BLaER1 treated with 17β-estradiol and CSF1 and Interleukin-3, amounts not matched to agents 10 nM and 100 nM (cell line): ENCODE data around the gene ZNF335.
"Not testable (repeated sequence)": the region's sequence is repeated elsewhere in the genome, so short reads cannot be mapped to it uniquely, and the experiment has no call there.

Experiments used
- H3K27ac ChIP-seq, 11 experiments: shearing (Covaris generic); formaldehyde crosslinking; 2 replicates each; pipeline ENCODE4 v1.8.1; 2022
- H3K27me3 ChIP-seq, 11 experiments: shearing (Covaris generic); formaldehyde crosslinking; 2 replicates each; pipeline ENCODE4 v1.8.1; 2022
- H3K36me3 ChIP-seq, 11 experiments: shearing (Covaris generic); formaldehyde crosslinking; 2 replicates each; pipeline ENCODE4 v1.8.1; 2022
- H3K4me1 ChIP-seq, 10 experiments: shearing (Covaris generic); formaldehyde crosslinking; 2 replicates each; pipeline ENCODE4 v1.8.1; 2022
- H3K4me2 ChIP-seq, 11 experiments: shearing (Covaris generic); formaldehyde crosslinking; 2 replicates each; pipeline ENCODE4 v1.8.1; 2022
- H3K4me3 ChIP-seq, 10 experiments: shearing (Covaris generic); formaldehyde crosslinking; 2 replicates each; pipeline ENCODE4 v1.8.1; 2022
- H3K9ac ChIP-seq, 11 experiments: shearing (Covaris generic); formaldehyde crosslinking; 2 replicates each; pipeline ENCODE4 v1.8.1; 2022
- H3K9me3 ChIP-seq, 11 experiments: shearing (Covaris generic); formaldehyde crosslinking; replicated peaks in 1 of 11; 2 replicates each; pipeline ENCODE4 v1.8.1; 2022
- H4K20me1 ChIP-seq, 11 experiments: shearing (Covaris generic); formaldehyde crosslinking; 2 replicates each; pipeline ENCODE4 v1.8.1; 2022
- Cebpa-rat ChIP-seq, 11 experiments: shearing (Covaris generic); IDR thresholded peaks; 2 replicates each; pipeline ENCODE4 v1.8.1; 2022

Gene ZNF335

GRCh38 chr20:45991616-45992015 is 19.6 kb upstream of the ZNF335 start:
- TF ChIP-seq Cebpa-rat (IDR thresholded peaks at IDR 0.05) = no peak
- Histone ChIP-seq H3K27ac (peak overlapping the region in 5 of 11 experiments; percentile 17 to 53 (median 43); a peak in 10 of 22 replicates), H3K4me2 (peak overlapping the region; percentile 55 to 97 (median 67))

GRCh38 chr20:45988830-45989229 is 16.8 kb upstream of the ZNF335 start:
- H3K9me3 ChIP-seq, H3K4me3 ChIP-seq, H3K27ac ChIP-seq, H3K27me3 ChIP-seq, H3K9ac ChIP-seq, H4K20me1 ChIP-seq, H3K36me3 ChIP-seq, H3K4me2 ChIP-seq: not testable (repeated sequence)
- H3K4me1 ChIP-seq = peaks cover 16 to 39% (median 27%) of the 10 kb centered on the region in 10 experiments

More at GRCh38 chr20:45991616-45992015, 19.6 kb upstream of the ZNF335 start:
- Histone ChIP-seq H3K9me3 (no peaks in the 10 kb centered on the region), H3K9ac (peak overlapping the region in 2 of 11 experiments; percentile 6 to 34; a peak in 2 of 22 replicates), H4K20me1 (no peaks in the 10 kb centered on the region; a peak in 1 of 22 replicates), H3K27me3 (no peaks in the 10 kb centered on the region), H3K36me3 (no peaks in the 10 kb centered on the region), H3K4me1 (peaks cover 27 to 67% (median 55%) of the 10 kb centered on the region in 10 experiments), H3K4me3 (no peak overlapping the region)

- no peaks in the 10 kb centered on the region for H3K36me3 ChIP-seq
- no peaks in the 10 kb centered on the region for H3K27me3 ChIP-seq
- H3K4me2 ChIP-seq = peak overlapping the region in 4 of 11 experiments; percentile 4 to 18 (median 12); a peak in 4 of 22 replicates
- H3K4me3 ChIP-seq = no peak overlapping the region
- no peaks in the 10 kb centered on the region for H3K9me3 ChIP-seq
- TF ChIP-seq Cebpa-rat (IDR thresholded peaks at IDR 0.05) = no peak
- H3K9ac ChIP-seq = no peak overlapping the region
- peaks cover 8 to 24% (median 12%) of the 10 kb centered on the region in 10 experiments for H3K4me1 ChIP-seq
- H4K20me1 ChIP-seq = no peaks in the 10 kb centered on the region; a peak in 1 of 22 replicates
- no peak overlapping the region for H3K27ac ChIP-seq
These were observed 15.2 kb upstream of the ZNF335 start for GRCh38 chr20:45987108-45987780.

GRCh38 chr20:45985573-45985972 is 13.6 kb upstream of the ZNF335 start:
- Histone ChIP-seq H3K4me3 (no peak overlapping the region), H3K27ac (no peak overlapping the region), H3K27me3 (no peaks in the 10 kb centered on the region), H3K9ac (no peak overlapping the region), H3K9me3 (no peaks in the 10 kb centered on the region), H3K36me3 (no peaks in the 10 kb centered on the region), H4K20me1 (no peaks in the 10 kb centered on the region; a peak in 1 of 22 replicates), H3K4me2 (no peak overlapping the region), H3K4me1 (peaks cover 0 to 10% (median 0%) of the 10 kb centered on the region in 10 experiments; a peak in 4 of 20 replicates)
- no peak for TF ChIP-seq Cebpa-rat (IDR thresholded peaks at IDR 0.05)

- Histone ChIP-seq H3K4me1 (peaks cover 0 to 10% (median 0%) of the 10 kb centered on the region in 10 experiments; a peak in 4 of 20 replicates), H3K4me3 (no peak overlapping the region), H3K36me3 (no peaks in the 10 kb centered on the region), H3K27me3 (no peaks in the 10 kb centered on the region), H3K9me3 (no peaks in the 10 kb centered on the region), H4K20me1 (no peaks in the 10 kb centered on the region; a peak in 1 of 22 replicates), H3K4me2 (no peak overlapping the region), H3K9ac (no peak overlapping the region), H3K27ac (no peak overlapping the region)
- TF ChIP-seq Cebpa-rat (IDR thresholded peaks at IDR 0.05) = no peak
These were observed 11.3 kb upstream of the ZNF335 start for GRCh38 chr20:45983279-45983743.

- H3K9ac ChIP-seq = no peak overlapping the region
- H3K36me3 ChIP-seq = no peaks in the 10 kb centered on the region
- no peaks in the 10 kb centered on the region for H3K27me3 ChIP-seq
- no peak overlapping the region for H3K4me2 ChIP-seq
- H3K4me3 ChIP-seq = no peak overlapping the region
- H4K20me1 ChIP-seq = no peaks in the 10 kb centered on the region
- H3K27ac ChIP-seq = no peak overlapping the region
- H3K9me3 ChIP-seq = no peaks in the 10 kb centered on the region
- no peak for TF ChIP-seq Cebpa-rat (IDR thresholded peaks at IDR 0.05)
- 0 out of 20 replicates have a peak, but pooled peaks cover 0 to under 1% (median 0%) of the 10 kb centered on the region in 10 experiments for H3K4me1 ChIP-seq
These were observed 9.3 kb upstream of the ZNF335 start for GRCh38 chr20:45981261-45981660.

- Histone ChIP-seq H3K27ac (no peak overlapping the region), H3K36me3 (no peaks in the 10 kb centered on the region), H3K27me3 (no peaks in the 10 kb centered on the region), H3K4me2 (no peak overlapping the region), H3K9me3 (no peaks in the 10 kb centered on the region; a peak in 2 of 22 replicates), H4K20me1 (peaks cover 0 to 3% (median 0%) of the 10 kb centered on the region in 11 experiments; a peak in 2 of 22 replicates), H3K4me3 (no peak overlapping the region), H3K4me1 (peaks cover 15 to 33% (median 27%) of the 10 kb centered on the region in 10 experiments), H3K9ac (no peak overlapping the region)
- no peak for TF ChIP-seq Cebpa-rat (IDR thresholded peaks at IDR 0.05)
These were observed 4.1 kb upstream of the ZNF335 start for GRCh38 chr20:45976086-45976485.

- H3K27me3 ChIP-seq = no peaks in the 10 kb centered on the region
- H3K9me3 ChIP-seq = no peaks in the 10 kb centered on the region; a peak in 2 of 22 replicates
- no peak overlapping the region for H3K9ac ChIP-seq
- peak overlapping the region in 7 of 11 experiments; percentile 50 to 75 (median 64); a peak in 10 of 22 replicates for H3K4me2 ChIP-seq
- no peaks in the 10 kb centered on the region for H3K36me3 ChIP-seq
- no peak overlapping the region for H3K27ac ChIP-seq
- H3K4me1 ChIP-seq = peaks cover 19 to 35% (median 31%) of the 10 kb centered on the region in 10 experiments
- TF ChIP-seq Cebpa-rat (IDR thresholded peaks at IDR 0.05) = no peak
- peaks cover 0 to 7% (median 0%) of the 10 kb centered on the region in 11 experiments; a peak in 3 of 22 replicates for H4K20me1 ChIP-seq
- H3K4me3 ChIP-seq = no peak overlapping the region
These were observed 3.7 kb upstream of the ZNF335 start for GRCh38 chr20:45975686-45976085.

GRCh38 chr20:45974896-45975565 is 3.0 kb upstream of the ZNF335 start:
- no peaks in the 10 kb centered on the region; a peak in 1 of 22 replicates for H3K36me3 ChIP-seq
- H3K4me2 ChIP-seq = peak overlapping the region; percentile 22 to 75 (median 56); a peak in 20 of 22 replicates
- H3K9me3 ChIP-seq = no peaks in the 10 kb centered on the region; a peak in 2 of 22 replicates
- H3K4me1 ChIP-seq = peaks cover 25 to 42% (median 37%) of the 10 kb centered on the region in 10 experiments
- no peak overlapping the region for H3K9ac ChIP-seq
- H3K27ac ChIP-seq = peak overlapping the region in 4 of 11 experiments; percentile 6 to 52 (median 34); a peak in 4 of 22 replicates
- H4K20me1 ChIP-seq = peaks cover 0 to 13% (median 2%) of the 10 kb centered on the region in 11 experiments; a peak in 6 of 22 replicates
- no peak for TF ChIP-seq Cebpa-rat (IDR thresholded peaks at IDR 0.05)
- no peak overlapping the region for H3K4me3 ChIP-seq
- no peaks in the 10 kb centered on the region for H3K27me3 ChIP-seq
